ENCODE measurements around the gene ANKRD29. TPM values are rescaled to one million over a fixed set of nuclear protein-coding genes. Genes with fewer than 3 reads are reported as not detected.
A peak's percentile ranks its signal among the peaks of the same experiment; 100 is the strongest.

Gene ANKRD29
- total and polyA plus RNA-seq, 9 of the 15 experiments (the other 6 are each of a cell fraction or from before 2014, with no cell fraction given): 0.36 TPM; not detected in 8

DNA sequence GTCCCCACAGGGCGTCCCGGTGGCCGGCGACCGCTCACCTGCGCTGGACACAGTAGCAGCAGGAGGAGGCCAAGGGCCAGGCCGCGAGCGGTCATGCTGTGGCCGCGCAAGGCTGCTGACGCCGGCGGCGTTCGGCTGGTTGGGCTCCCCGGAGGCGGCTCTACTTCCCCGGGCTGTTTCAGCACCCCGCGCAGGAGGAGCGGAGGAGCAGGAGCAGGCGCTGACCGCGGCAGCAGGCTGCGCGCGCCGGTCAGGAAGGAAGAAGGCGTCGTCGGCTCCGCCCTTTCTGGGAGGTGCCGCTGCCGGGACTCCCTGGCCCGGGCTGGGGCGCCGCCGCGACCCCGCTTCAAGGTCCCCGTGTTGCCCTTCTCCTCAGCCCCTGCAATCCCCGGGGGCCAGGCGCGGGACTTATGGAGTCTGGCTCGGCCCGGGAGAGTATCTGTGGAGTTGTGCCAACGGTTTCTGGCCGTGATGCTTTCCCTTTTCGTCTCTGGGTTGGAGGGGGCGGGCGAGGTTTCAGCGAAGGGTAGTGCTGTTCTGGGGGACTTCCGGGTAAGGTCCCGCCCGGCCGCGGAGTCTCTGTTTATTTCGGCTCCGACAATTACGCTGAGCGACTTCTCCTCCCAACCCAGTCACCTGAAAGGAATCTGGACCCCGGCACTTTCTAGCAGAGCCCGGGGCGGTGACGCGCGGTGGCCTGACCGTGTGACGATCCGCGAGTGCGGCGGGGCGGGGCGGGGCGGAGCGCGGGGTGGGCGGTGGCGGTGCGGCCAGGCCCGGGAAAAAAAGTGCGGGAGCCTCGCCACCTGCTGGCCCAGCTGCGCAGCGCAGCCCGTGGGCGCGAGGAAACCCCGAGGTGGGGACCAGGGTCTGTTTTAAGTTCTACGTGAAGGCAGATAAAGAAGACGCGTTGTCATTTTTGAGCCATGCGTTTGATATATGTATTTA, 76.2 kb downstream of the ANKRD29 start, which contains the start of gene NPC1 (continued):
- TF ChIP-seq, protein P1, sequence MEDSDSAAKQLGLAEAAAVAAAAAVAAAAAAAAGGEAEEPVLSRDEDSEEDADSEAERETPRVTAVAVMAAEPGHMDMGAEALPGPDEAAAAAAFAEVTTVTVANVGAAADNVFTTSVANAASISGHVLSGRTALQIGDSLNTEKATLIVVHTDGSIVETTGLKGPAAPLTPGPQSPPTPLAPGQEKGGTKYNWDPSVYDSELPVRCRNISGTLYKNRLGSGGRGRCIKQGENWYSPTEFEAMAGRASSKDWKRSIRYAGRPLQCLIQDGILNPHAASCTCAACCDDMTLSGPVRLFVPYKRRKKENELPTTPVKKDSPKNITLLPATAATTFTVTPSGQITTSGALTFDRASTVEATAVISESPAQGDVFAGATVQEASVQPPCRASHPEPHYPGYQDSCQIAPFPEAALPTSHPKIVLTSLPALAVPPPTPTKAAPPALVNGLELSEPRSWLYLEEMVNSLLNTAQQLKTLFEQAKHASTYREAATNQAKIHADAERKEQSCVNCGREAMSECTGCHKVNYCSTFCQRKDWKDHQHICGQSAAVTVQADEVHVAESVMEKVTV (CRISPR knock-in tag; IDR thresholded peaks at IDR 0.05): peak; percentile 66
- TF ChIP-seq CXXC5 (CRISPR knock-in tag; IDR thresholded peaks at IDR 0.05) (peak; percentile 62), NCOA6 (IDR thresholded peaks at IDR 0.05) (0 out of 2 replicates have a peak, but pooled peaks have one; percentile 10), ILF3 (IDR thresholded peaks at IDR 0.05; ENCODE audit: borderline replicate concordance) (no peak; the same call in 1 of the 2 replicates), SMAD3 (CRISPR knock-in tag; conservative IDR thresholded peaks at IDR 0.05) (0 out of 2 replicates have a peak, but pooled peaks have one; percentile 57), RCOR1 (IDR thresholded peaks at IDR 0.05; ENCODE audit: borderline replicate concordance in 1 of 2, low read depth in 2 of 2, low read length in 2 of 2) (peak in 1 of 2 experiments; percentile 11; a peak in 1 of 4 replicates), KLF13 (tag; IDR thresholded peaks at IDR 0.05; ENCODE audit: borderline replicate concordance, low read depth) (peak; percentile 66; the same call in 1 of the 2 replicates)
- TF ChIP-seq, protein P2, sequence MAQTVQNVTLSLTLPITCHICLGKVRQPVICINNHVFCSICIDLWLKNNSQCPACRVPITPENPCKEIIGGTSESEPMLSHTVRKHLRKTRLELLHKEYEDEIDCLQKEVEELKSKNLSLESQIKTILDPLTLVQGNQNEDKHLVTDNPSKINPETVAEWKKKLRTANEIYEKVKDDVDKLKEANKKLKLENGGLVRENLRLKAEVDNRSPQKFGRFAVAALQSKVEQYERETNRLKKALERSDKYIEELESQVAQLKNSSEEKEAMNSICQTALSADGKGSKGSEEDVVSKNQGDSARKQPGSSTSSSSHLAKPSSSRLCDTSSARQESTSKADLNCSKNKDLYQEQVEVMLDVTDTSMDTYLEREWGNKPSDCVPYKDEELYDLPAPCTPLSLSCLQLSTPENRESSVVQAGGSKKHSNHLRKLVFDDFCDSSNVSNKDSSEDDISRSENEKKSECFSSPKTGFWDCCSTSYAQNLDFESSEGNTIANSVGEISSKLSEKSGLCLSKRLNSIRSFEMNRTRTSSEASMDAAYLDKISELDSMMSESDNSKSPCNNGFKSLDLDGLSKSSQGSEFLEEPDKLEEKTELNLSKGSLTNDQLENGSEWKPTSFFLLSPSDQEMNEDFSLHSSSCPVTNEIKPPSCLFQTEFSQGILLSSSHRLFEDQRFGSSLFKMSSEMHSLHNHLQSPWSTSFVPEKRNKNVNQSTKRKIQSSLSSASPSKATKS (CRISPR knock-in tag; IDR thresholded peaks at IDR 0.05): no peak
- TF ChIP-seq, protein P3, sequence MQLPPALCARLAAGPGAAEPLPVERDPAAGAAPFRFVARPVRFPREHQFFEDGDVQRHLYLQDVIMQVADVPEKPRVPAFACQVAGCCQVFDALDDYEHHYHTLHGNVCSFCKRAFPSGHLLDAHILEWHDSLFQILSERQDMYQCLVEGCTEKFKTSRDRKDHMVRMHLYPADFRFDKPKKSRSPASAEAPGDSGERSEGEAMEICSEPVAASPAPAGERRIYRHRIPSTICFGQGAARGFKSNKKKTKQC (CRISPR knock-in tag; IDR thresholded peaks at IDR 0.05): peak; percentile 68; the same call in 1 of the 2 replicates
- TF ChIP-seq, protein P4, sequence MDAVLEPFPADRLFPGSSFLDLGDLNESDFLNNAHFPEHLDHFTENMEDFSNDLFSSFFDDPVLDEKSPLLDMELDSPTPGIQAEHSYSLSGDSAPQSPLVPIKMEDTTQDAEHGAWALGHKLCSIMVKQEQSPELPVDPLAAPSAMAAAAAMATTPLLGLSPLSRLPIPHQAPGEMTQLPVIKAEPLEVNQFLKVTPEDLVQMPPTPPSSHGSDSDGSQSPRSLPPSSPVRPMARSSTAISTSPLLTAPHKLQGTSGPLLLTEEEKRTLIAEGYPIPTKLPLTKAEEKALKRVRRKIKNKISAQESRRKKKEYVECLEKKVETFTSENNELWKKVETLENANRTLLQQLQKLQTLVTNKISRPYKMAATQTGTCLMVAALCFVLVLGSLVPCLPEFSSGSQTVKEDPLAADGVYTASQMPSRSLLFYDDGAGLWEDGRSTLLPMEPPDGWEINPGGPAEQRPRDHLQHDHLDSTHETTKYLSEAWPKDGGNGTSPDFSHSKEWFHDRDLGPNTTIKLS (IDR thresholded peaks at IDR 0.05; ENCODE audit: borderline replicate concordance, low read depth): 0 out of 2 replicates have a peak, but pooled peaks have one; percentile 81
